IMR-90 (cell line): Measurements from ENCODE around the gene INTS3. TPM values are rescaled to one million over a fixed set of nuclear protein-coding genes. Genes with fewer than 3 reads are reported as not detected.

ENCODE experiments used
- ATAC-seq: fragments of 200-7000 bp; cut with Tn5 transposase; 2 replicates; pipeline ENCODE4 v1.9.1; 2020; ENCODE audit warnings: low read depth, mild to moderate bottlenecking, moderate library complexity
- BruUV-seq: library from RNA; stranded (reverse); fragments of 400-500 nt; replicated peaks from 2 replicates; lab custom pipeline; 2021; lab: Mats Ljungman, UMichigan
- CTCF ChIA-PET: fragments of 300-600 bp; formaldehyde crosslinking; extraction: SDS; loops from one replicate; lab custom pipeline; 2021; ENCODE audit warnings: antibody characterized with exemption; lab: Yijun Ruan, JAX
- POLR2A ChIA-PET: fragments of 300-600 bp; sonication (Branson Sonifier 250); formaldehyde crosslinking; loops from one replicate; lab custom pipeline; 2022; ENCODE audit warnings: antibody characterized with exemption; ENCODE audit not compliant: unreplicated experiment; lab: Charles Lee
- DNase-seq: peaks from one replicate; pipeline ENCODE4 v3.0.0; 2013
- H2AFZ ChIP-seq: replicated peaks from 2 replicates; pipeline ENCODE3; 2013; ENCODE audit warnings: low read length, mild to moderate bottlenecking; ENCODE audit not compliant: poor library complexity
- H2AK5ac ChIP-seq: 2 replicates; pipeline ENCODE4 v1.6.1; 2013; ENCODE audit warnings: low read depth, low read length, inconsistent platforms
- H2AK9ac ChIP-seq: replicated peaks from 2 replicates; pipeline ENCODE3; 2013; ENCODE audit warnings: mild to moderate bottlenecking, low read depth, low read length, moderate library complexity; ENCODE audit not compliant: poor library complexity
- H2BK120ac ChIP-seq: 2 replicates; pipeline ENCODE4 v1.6.1; 2013; ENCODE audit warnings: low read depth, low read length, inconsistent platforms
- H2BK15ac ChIP-seq: 3 replicates; pipeline ENCODE4 v1.6.1; 2013; ENCODE audit warnings: low read depth, low read length, inconsistent platforms
- H2BK20ac ChIP-seq: 2 replicates; pipeline ENCODE4 v1.6.1; 2013; ENCODE audit warnings: low read depth, mild to moderate bottlenecking, inconsistent platforms, low read length, moderate library complexity
- H2BK5ac ChIP-seq: 2 replicates; pipeline ENCODE4 v1.6.1; 2013; ENCODE audit warnings: mild to moderate bottlenecking, low read depth, low read length, inconsistent platforms; ENCODE audit not compliant: poor library complexity, severe bottlenecking
- H3K14ac ChIP-seq: replicated peaks from 2 replicates; pipeline ENCODE4 v1.6.1; 2013; ENCODE audit warnings: low read depth, low read length, inconsistent platforms
- H3K18ac ChIP-seq: 2 replicates; pipeline ENCODE4 v1.6.1; 2013; ENCODE audit warnings: low read depth, low read length, control low read depth
- H3K23ac ChIP-seq: 2 replicates; pipeline ENCODE4 v1.6.1; 2013; ENCODE audit warnings: low read depth, low read length, inconsistent platforms
- H3K27ac ChIP-seq: 2 replicates; pipeline ENCODE4 v1.5.1; 2013; ENCODE audit warnings: mild to moderate bottlenecking, control low read depth, low read length; ENCODE audit not compliant: insufficient read depth
- H3K27me3 ChIP-seq: 2 replicates; pipeline ENCODE4 v1.6.1; 2013; ENCODE audit warnings: low read length; ENCODE audit not compliant: control insufficient read depth, insufficient read depth
- H3K36me3 ChIP-seq: 2 replicates; pipeline ENCODE4 v1.6.1; 2013; ENCODE audit warnings: low read length, mixed read lengths; ENCODE audit not compliant: control insufficient read depth, insufficient read depth
- H3K4ac ChIP-seq: 2 replicates; pipeline ENCODE4 v1.6.1; 2013; ENCODE audit warnings: low read depth, low read length, inconsistent platforms
- H3K4me1 ChIP-seq: 2 replicates; pipeline ENCODE4 v1.6.1; 2013; ENCODE audit warnings: low read length, mixed read lengths; ENCODE audit not compliant: control insufficient read depth, insufficient read depth
- H3K4me2 ChIP-seq: 2 replicates; pipeline ENCODE4 v1.6.1; 2013; ENCODE audit warnings: low read depth, mild to moderate bottlenecking, control low read depth, low read length, moderate library complexity
- H3K4me3 ChIP-seq: 2 replicates; pipeline ENCODE4 v1.5.1; 2013; ENCODE audit warnings: low read depth, mild to moderate bottlenecking, control low read depth, low read length, moderate library complexity; ENCODE audit not compliant: insufficient read depth
- H3K56ac ChIP-seq: 2 replicates; pipeline ENCODE4 v1.6.1; 2013; ENCODE audit warnings: low read length, inconsistent platforms; ENCODE audit not compliant: insufficient read depth; ENCODE audit errors: extremely low read depth
- H3K79me1 ChIP-seq, 2 experiments: 2 replicates each; pipeline ENCODE4 v1.6.1; 2013; ENCODE audit warnings: low read length in 2 of 2, inconsistent platforms in 1 of 2, low read depth in 1 of 2
- H3K9ac ChIP-seq: 2 replicates; pipeline ENCODE4 v1.6.1; 2013; ENCODE audit warnings: low read depth, low read length, control low read depth
- H3K9me1 ChIP-seq: 2 replicates; pipeline ENCODE4 v1.6.1; 2013; ENCODE audit warnings: low read length, inconsistent platforms; ENCODE audit not compliant: insufficient read depth
- H3K9me3 ChIP-seq: 2 replicates; pipeline ENCODE4 v1.6.1; 2013; ENCODE audit warnings: low read length; ENCODE audit not compliant: control insufficient read depth, insufficient read depth
- H4K20me1 ChIP-seq: 2 replicates; pipeline ENCODE4 v1.6.1; 2013; ENCODE audit warnings: low read length, inconsistent platforms; ENCODE audit not compliant: insufficient read depth
- H4K5ac ChIP-seq: 2 replicates; pipeline ENCODE4 v1.6.1; 2013; ENCODE audit warnings: mild to moderate bottlenecking, low read depth, low read length, control low read depth
- H4K8ac ChIP-seq, 2 experiments: 2 replicates each; pipeline ENCODE4 v1.6.1; 2013; ENCODE audit warnings: low read depth in 2 of 2, low read length in 2 of 2, control low read depth in 1 of 2, inconsistent platforms in 1 of 2
- H4K91ac ChIP-seq: 2 replicates; pipeline ENCODE4 v1.6.1; 2013; ENCODE audit warnings: low read depth, low read length, inconsistent platforms; ENCODE audit not compliant: insufficient read depth
- BHLHE40 ChIP-seq: fragments of 150-350 bp; IDR thresholded peaks from 2 replicates; pipeline ENCODE4 v1.6.1; 2016; ENCODE audit warnings: mild to moderate bottlenecking, low read depth, low read length
- FOS ChIP-seq: fragments of 150-350 bp; IDR thresholded peaks from 2 replicates; pipeline ENCODE4 v1.6.1; 2016; ENCODE audit warnings: low read depth, low read length
- MAZ ChIP-seq: IDR thresholded peaks from 2 replicates; pipeline ENCODE4 v1.6.1; 2012; ENCODE audit warnings: low read depth, mild to moderate bottlenecking, low read length, improper control_type of control experiment, moderate library complexity, borderline replicate concordance
- MXI1 ChIP-seq: IDR thresholded peaks from 2 replicates; pipeline ENCODE4 v1.6.1; 2012; ENCODE audit warnings: low read depth, mild to moderate bottlenecking, low read length, moderate library complexity, borderline replicate concordance
- NFE2L2 ChIP-seq: fragments of 150-350 bp; IDR thresholded peaks from 2 replicates; pipeline ENCODE4 v1.6.1; 2016; ENCODE audit warnings: low read depth, mild to moderate bottlenecking, low read length
- RFX5 ChIP-seq: IDR thresholded peaks from 2 replicates; pipeline ENCODE4 v1.8.0; 2012; ENCODE audit warnings: low read depth, mild to moderate bottlenecking, low read length, moderate library complexity
- SMC3 ChIP-seq: fragments of 150-350 bp; IDR thresholded peaks from 2 replicates; pipeline ENCODE4 v1.6.1; 2016; ENCODE audit warnings: low read depth, mild to moderate bottlenecking, antibody characterized with exemption, low read length, moderate library complexity
- WGBS, 2 experiments: methylation state at CpG; one replicate each; pipeline versions ENCODE4 v1.1.5 to v1.1.7; 2013; ENCODE audit warnings: missing lambda C conversion rate in 2 of 2; ENCODE audit not compliant: insufficient read length in 1 of 2; ENCODE audit errors: extremely low coverage in 2 of 2; 5-methylcytosine and 5-hydroxymethylcytosine counted together
- dilution Hi-C: fragments of 300-500 bp; cut with HindIII; formaldehyde crosslinking; loops from one replicate; pipeline ENCODE4 v1.14.3; 2018; ENCODE audit warnings: low sequenced_read_pairs; ENCODE audit not compliant: unreplicated experiment
- in situ Hi-C: fragments of 300-500 bp; cut with MboI; formaldehyde crosslinking; loops from 3 replicates; pipeline ENCODE4 v1.14.3; 2019; ENCODE audit warnings: low sequenced_read_pairs, inconsistent platforms, mixed read lengths
- intact Hi-C: fragments of 100-400 bp; cut with micrococcal nuclease; formaldehyde crosslinking; loops from 2 replicates; pipeline ENCODE4 v1.10.0; 2022
- polyA plus RNA-seq, 3 experiments: library from polyadenylated mRNA; depleted of rRNA; stranded (reverse); fragments of >200 nt; gene quantifications; 2 replicates each; pipeline ENCODE4 v1.2.3, GENCODE V29; 2012; ENCODE audit warnings: low replicate concordance in 1 of 3
- total RNA-seq: library from RNA; depleted of rRNA; stranded (reverse); fragments of >200 nt; gene quantifications from 2 replicates; pipeline ENCODE4 v1.2.3, GENCODE V29; 2012
- TF ChIP-seq, protein P1 (sequence below): fragments of 150-350 bp; IDR thresholded peaks from 2 replicates; pipeline ENCODE4 v1.6.1; 2016; ENCODE audit warnings: low read depth, mild to moderate bottlenecking, low read length, moderate library complexity, borderline replicate concordance

Gene INTS3
- total and polyA plus RNA-seq, 2 of the 4 experiments (the other 2 are of a cell fraction), result 33.5 to 59.4 TPM

DNA sequence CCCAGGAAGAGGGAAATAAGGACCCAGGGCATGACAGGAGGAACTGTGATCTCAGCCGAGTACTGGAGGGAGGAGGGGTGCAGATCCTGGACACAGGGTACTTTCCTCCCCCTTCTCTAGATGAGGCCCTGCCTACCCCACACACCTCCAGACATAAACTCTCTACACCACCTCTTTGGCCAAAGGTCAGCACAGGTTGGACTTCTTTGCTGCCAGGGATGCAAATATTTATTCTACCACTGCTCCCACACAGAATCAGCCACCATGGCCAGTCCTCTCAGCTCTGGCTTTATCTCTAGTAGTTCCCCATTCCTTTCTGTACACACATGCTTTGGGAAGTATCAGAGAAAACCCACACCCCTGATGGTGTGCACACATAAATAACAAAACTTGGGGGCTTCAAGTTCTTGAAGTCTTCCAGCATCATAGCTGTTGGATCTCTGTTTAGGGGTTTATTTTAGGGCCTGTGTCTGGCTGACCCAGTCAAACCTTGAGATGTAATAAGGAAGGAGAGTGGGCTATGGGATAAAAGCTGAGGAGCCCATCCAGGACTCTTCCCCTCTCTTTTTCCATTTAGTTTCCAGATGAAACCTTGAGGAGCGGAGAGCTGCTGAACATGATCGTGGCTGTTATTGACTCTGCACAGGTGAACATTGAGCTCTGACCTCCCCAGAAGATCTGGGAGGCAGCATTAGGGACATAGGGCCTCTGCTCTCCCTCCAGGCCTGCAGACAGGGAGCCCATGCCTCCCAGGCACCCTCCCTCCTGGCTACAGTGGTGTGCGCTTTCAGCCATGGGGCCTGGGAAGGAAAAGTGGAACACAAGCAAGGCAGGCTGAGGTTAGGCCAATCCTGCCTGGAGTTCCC lies 40.7 kb downstream of the INTS3 start:
- no peaks in the 10 kb centered on the region for H3K9me3 ChIP-seq
- in situ Hi-C loops, result no loop called here
- no peak overlapping the region for H2BK20ac ChIP-seq
- no peaks in the 10 kb centered on the region for H3K27me3 ChIP-seq
- intact Hi-C loops, result no loop called here
- DNase-seq (no peak), ATAC-seq (no peak)
- no peak overlapping the region for H3K27ac ChIP-seq
- peaks cover 4% of the 10 kb centered on the region; the same call in 1 of the 2 replicates for H3K9me1 ChIP-seq
- peaks cover 75% of the 10 kb centered on the region for H3K36me3 ChIP-seq
- no peak overlapping the region for H2BK5ac ChIP-seq
- H3K4me3 ChIP-seq, result no peak overlapping the region
- no peak overlapping the region for H4K91ac ChIP-seq
- H3K9ac ChIP-seq, result no peak overlapping the region
- WGBS, 2 experiments, result no CpG with 5 or more reads among the region's 4 CpGs
- H3K23ac ChIP-seq, result no peak overlapping the region
- no peak overlapping the region for H3K4ac ChIP-seq
- H2BK120ac ChIP-seq, result no peak overlapping the region
- no peak overlapping the region for H3K4me2 ChIP-seq
- TF ChIP-seq MAZ, result no peak
- TF ChIP-seq MXI1, result no peak
- no peak for TF ChIP-seq FOS
- no peak for TF ChIP-seq NFE2L2
- no peak for TF ChIP-seq BHLHE40
- TF ChIP-seq RFX5, result no peak
- TF ChIP-seq, protein P1, sequence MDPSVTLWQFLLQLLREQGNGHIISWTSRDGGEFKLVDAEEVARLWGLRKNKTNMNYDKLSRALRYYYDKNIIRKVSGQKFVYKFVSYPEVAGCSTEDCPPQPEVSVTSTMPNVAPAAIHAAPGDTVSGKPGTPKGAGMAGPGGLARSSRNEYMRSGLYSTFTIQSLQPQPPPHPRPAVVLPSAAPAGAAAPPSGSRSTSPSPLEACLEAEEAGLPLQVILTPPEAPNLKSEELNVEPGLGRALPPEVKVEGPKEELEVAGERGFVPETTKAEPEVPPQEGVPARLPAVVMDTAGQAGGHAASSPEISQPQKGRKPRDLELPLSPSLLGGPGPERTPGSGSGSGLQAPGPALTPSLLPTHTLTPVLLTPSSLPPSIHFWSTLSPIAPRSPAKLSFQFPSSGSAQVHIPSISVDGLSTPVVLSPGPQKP, result no peak
- TF ChIP-seq SMC3, result no peak
- no peak overlapping the region for H4K8ac ChIP-seq
- no peaks in the 10 kb centered on the region; a peak in 1 of 4 replicates for H3K79me1 ChIP-seq
- H2BK15ac ChIP-seq, result no peak overlapping the region
- H3K4me1 ChIP-seq, result no peaks in the 10 kb centered on the region
- H2AK5ac ChIP-seq, result no peak overlapping the region
- H4K5ac ChIP-seq, result no peak overlapping the region
- no peaks in the 10 kb centered on the region for H4K20me1 ChIP-seq
- no peak overlapping the region for H2AFZ ChIP-seq
- H2AK9ac ChIP-seq, result no peak overlapping the region
- no peak overlapping the region for H3K56ac ChIP-seq
- ChIA-PET CTCF (no interaction called here), POLR2A (no interaction called here)
- H3K18ac ChIP-seq, result no peak overlapping the region
- BruUV-seq, result no TSS peak
- dilution Hi-C loops, result no loop called here
- H3K14ac ChIP-seq, result no peak overlapping the region
